H9 (cell line): ENCODE data around the gene KRT81. TPM values are rescaled to one million over a fixed set of nuclear protein-coding genes. Genes with fewer than 3 reads are reported as not detected.

Experiments used
- DNase-seq: peaks from one replicate; pipeline ENCODE4 v3.0.0-alpha.2; 2017
- H2AFZ ChIP-seq: one replicate; pipeline ENCODE4 v1.6.1; 2013; ENCODE audit warnings: mild to moderate bottlenecking, low read length, control low read depth, moderate library complexity
- H2AK5ac ChIP-seq: 2 replicates; pipeline ENCODE4 v1.6.1; 2013; ENCODE audit warnings: low read length, control low read depth, mixed read lengths; ENCODE audit not compliant: insufficient read length
- H2BK120ac ChIP-seq: one replicate; pipeline ENCODE4 v1.6.1; 2013; ENCODE audit warnings: low read depth, mild to moderate bottlenecking, low read length, control low read depth, inconsistent platforms; ENCODE audit not compliant: poor library complexity, severe bottlenecking
- H2BK12ac ChIP-seq: 2 replicates; pipeline ENCODE4 v1.6.1; 2013; ENCODE audit warnings: low read length, control low read depth, mixed read lengths, low read depth; ENCODE audit not compliant: insufficient read length
- H2BK15ac ChIP-seq: 2 replicates; pipeline ENCODE4 v1.6.1; 2013; ENCODE audit warnings: low read depth, low read length, control low read depth
- H2BK20ac ChIP-seq: one replicate; pipeline ENCODE4 v1.6.1; 2013; ENCODE audit warnings: low read depth, mild to moderate bottlenecking, low read length, control low read depth, inconsistent platforms; ENCODE audit not compliant: poor library complexity, severe bottlenecking
- H2BK5ac ChIP-seq: 2 replicates; pipeline ENCODE4 v1.6.1; 2013; ENCODE audit warnings: low read length, control low read depth, mixed read lengths; ENCODE audit not compliant: insufficient read length
- H3K14ac ChIP-seq: 2 replicates; pipeline ENCODE4 v1.6.1; 2013; ENCODE audit warnings: low read length, control low read depth; ENCODE audit not compliant: insufficient read depth
- H3K18ac ChIP-seq: 2 replicates; pipeline ENCODE4 v1.6.1; 2013; ENCODE audit warnings: low read depth, mild to moderate bottlenecking, mixed read lengths, low read length, control low read depth; ENCODE audit not compliant: insufficient read length
- H3K23ac ChIP-seq: 2 replicates; pipeline ENCODE4 v1.6.1; 2013; ENCODE audit warnings: low read length, control low read depth, mixed read lengths, low read depth; ENCODE audit not compliant: insufficient read length
- H3K23me2 ChIP-seq: 2 replicates; pipeline ENCODE4 v1.6.1; 2013; ENCODE audit warnings: low read depth, mild to moderate bottlenecking, mixed read lengths, low read length, control low read depth; ENCODE audit not compliant: insufficient read length, poor library complexity, severe bottlenecking
- H3K27ac ChIP-seq: 2 replicates; pipeline ENCODE4 v1.5.1; 2013; ENCODE audit warnings: low read length, control low read depth, mixed read lengths, low read depth; ENCODE audit not compliant: insufficient read length
- H3K27me3 ChIP-seq: 2 replicates; pipeline ENCODE4 v1.6.1; 2013; ENCODE audit warnings: low read length, control low read depth, inconsistent platforms; ENCODE audit not compliant: insufficient read depth
- H3K4ac ChIP-seq: 2 replicates; pipeline ENCODE4 v1.6.1; 2013; ENCODE audit warnings: low read depth, mild to moderate bottlenecking, control low read depth, inconsistent platforms, low read length, moderate library complexity
- H3K4me1 ChIP-seq: 2 replicates; pipeline ENCODE4 v1.6.1; 2013; ENCODE audit warnings: low read length, control low read depth, inconsistent platforms; ENCODE audit not compliant: insufficient read depth
- H3K4me2 ChIP-seq: 2 replicates; pipeline ENCODE4 v1.6.1; 2013; ENCODE audit warnings: low read length, control low read depth, mixed read lengths; ENCODE audit not compliant: insufficient read length, insufficient read depth
- H3K56ac ChIP-seq: 2 replicates; pipeline ENCODE4 v1.6.1; 2013; ENCODE audit warnings: low read depth, mild to moderate bottlenecking, mixed read lengths, low read length, control low read depth; ENCODE audit not compliant: insufficient read length
- H3K79me1 ChIP-seq: 2 replicates; pipeline ENCODE4 v1.6.1; 2013; ENCODE audit warnings: low read depth, mild to moderate bottlenecking, moderate library complexity, low read length, control low read depth, inconsistent platforms; ENCODE audit not compliant: insufficient read depth, poor library complexity, severe bottlenecking
- H3K79me2 ChIP-seq: 2 replicates; pipeline ENCODE4 v1.6.1; 2013; ENCODE audit warnings: low read length, control low read depth, inconsistent platforms; ENCODE audit not compliant: insufficient read depth
- H3K9ac ChIP-seq: 2 replicates; pipeline ENCODE4 v1.6.1; 2013; ENCODE audit warnings: low read length, control low read depth, mixed read lengths; ENCODE audit not compliant: insufficient read length; ENCODE audit errors: extremely low read depth
- H3K9me3 ChIP-seq: one replicate; pipeline ENCODE4 v1.6.1; 2013; ENCODE audit warnings: low read depth, low read length, inconsistent platforms; ENCODE audit not compliant: control insufficient read depth
- H3T11ph ChIP-seq: one replicate; pipeline ENCODE4 v1.6.1; 2013; ENCODE audit warnings: mild to moderate bottlenecking, low read length, control low read depth, inconsistent platforms
- H4K20me1 ChIP-seq: one replicate; pipeline ENCODE4 v1.6.1; 2013; ENCODE audit not compliant: control insufficient read depth, insufficient read length, insufficient read depth
- H4K5ac ChIP-seq: 2 replicates; pipeline ENCODE4 v1.6.1; 2013; ENCODE audit warnings: low read depth, mild to moderate bottlenecking, mixed read lengths, low read length, control low read depth; ENCODE audit not compliant: insufficient read length
- H4K8ac ChIP-seq: replicated peaks from 2 replicates; pipeline ENCODE4 v1.6.1; 2013; ENCODE audit warnings: low read length, control low read depth, mixed read lengths, low read depth; ENCODE audit not compliant: insufficient read length
- H4K91ac ChIP-seq: 2 replicates; pipeline ENCODE4 v1.6.1; 2013; ENCODE audit warnings: low read depth, mild to moderate bottlenecking, moderate library complexity, mixed read lengths, low read length, control low read depth; ENCODE audit not compliant: insufficient read length
- H3K27ac Mint-ChIP-seq, 3 experiments: 2 replicates in 2 of 3; 3 replicates in 1 of 3; pipeline ENCODE4 v1.8.0; 2020 to 2021; ENCODE audit warnings: mixed read lengths in 3 of 3, mild to moderate bottlenecking in 1 of 3, moderate library complexity in 1 of 3
- H3K27me3 Mint-ChIP-seq: 2 replicates; pipeline ENCODE4 v1.8.0; 2021; ENCODE audit warnings: low read depth, mild to moderate bottlenecking, moderate library complexity, mixed read lengths
- H3K36me3 Mint-ChIP-seq, 3 experiments: 2 replicates in 2 of 3; 3 replicates in 1 of 3; pipeline ENCODE4 v1.8.0; 2020 to 2021; ENCODE audit warnings: low read depth in 3 of 3, mixed read lengths in 3 of 3; ENCODE audit not compliant: insufficient read depth in 1 of 3
- H3K4me1 Mint-ChIP-seq, 2 experiments: 2 replicates each; pipeline ENCODE4 v1.8.0; 2020; ENCODE audit warnings: mixed read lengths in 2 of 2
- H3K4me3 Mint-ChIP-seq, 2 experiments: 2 replicates in 1 of 2; 3 replicates in 1 of 2; pipeline ENCODE4 v1.8.0; 2020 to 2021; ENCODE audit warnings: mild to moderate bottlenecking in 2 of 2, mixed read lengths in 2 of 2, moderate library complexity in 1 of 2
- H3K9me3 Mint-ChIP-seq, 2 experiments: 2 replicates in 1 of 2; 3 replicates in 1 of 2; pipeline ENCODE4 v1.8.0; 2020; ENCODE audit warnings: mild to moderate bottlenecking in 2 of 2, mixed read lengths in 2 of 2, moderate library complexity in 1 of 2
- WGBS: extraction: QIAGEN DNeasy Blood & Tissue Kit; methylation state at CpG from one replicate; pipeline ENCODE4 v1.1.7; 2013; ENCODE audit warnings: missing lambda C conversion rate, low lambda C conversion rate, mixed read lengths; ENCODE audit not compliant: insufficient read length; ENCODE audit errors: extremely low coverage; 5-methylcytosine and 5-hydroxymethylcytosine counted together
- total RNA-seq: library from RNA; stranded (reverse); gene quantifications from 2 replicates; pipeline ENCODE4 v1.2.1, GENCODE V29; 2021
- TF ChIP-seq, protein P1 (sequence below): fragments of 200-600 bp; sonication (generic); conservative IDR thresholded peaks from 3 replicates; pipeline ENCODE4 v1.8.0; 2021; ENCODE audit warnings: antibody characterized with exemption, mild to moderate bottlenecking

Gene KRT81
- total RNA-seq, 1 experiment from 2014 or later, result not detected

DNA sequence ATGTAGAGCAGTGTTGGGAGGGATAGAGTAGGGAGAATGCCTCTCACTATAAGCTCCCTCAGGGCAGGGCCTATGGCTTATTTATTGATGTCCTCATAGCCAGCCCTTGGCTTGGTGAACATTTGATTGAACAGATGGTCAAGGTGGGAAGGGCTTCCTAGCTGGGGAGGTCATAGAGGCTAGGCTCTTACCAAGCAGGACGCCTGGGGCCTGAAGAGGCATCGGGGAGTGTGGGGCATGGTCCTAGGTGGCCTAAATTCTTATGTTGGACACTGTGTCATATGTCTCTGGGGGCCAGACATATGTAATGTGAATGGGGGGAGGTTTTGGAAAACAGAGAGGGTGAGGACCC, 34.8 kb downstream of the KRT81 start:
- Histone ChIP-seq H2BK5ac (no peak overlapping the region), H3T11ph (no peak overlapping the region), H4K5ac (no peak overlapping the region), H3K23me2 (no peaks in the 10 kb centered on the region), H4K91ac (no peak overlapping the region), H3K79me1 (no peaks in the 10 kb centered on the region), H3K9ac (no peak overlapping the region), H2BK120ac (no peak overlapping the region), H4K8ac (no peak overlapping the region), H3K9me3 (no peaks in the 10 kb centered on the region), H3K4me1 (no peaks in the 10 kb centered on the region), H2BK15ac (no peak overlapping the region), H3K18ac (no peak overlapping the region), H3K4me2 (no peak overlapping the region), H2AK5ac (no peak overlapping the region), H4K20me1 (no peaks in the 10 kb centered on the region), H2BK20ac (no peak overlapping the region), H3K27ac (no peak overlapping the region), H3K79me2 (no peaks in the 10 kb centered on the region), H3K56ac (no peak overlapping the region), H3K23ac (no peak overlapping the region), H2AFZ (no peak overlapping the region), H3K4ac (no peak overlapping the region), H2BK12ac (no peak overlapping the region), H3K27me3 (no peaks in the 10 kb centered on the region; the same call in 1 of the 2 replicates), H3K14ac (no peak overlapping the region)
- H3K9me3 Mint-ChIP-seq, result peaks cover 10 to 17% of the 10 kb centered on the region in 2 experiments; a peak in 3 of 5 replicates
- peaks cover 25 to 30% of the 10 kb centered on the region in 2 experiments for H3K4me1 Mint-ChIP-seq
- DNase-seq, result no peak
- H3K4me3 Mint-ChIP-seq, result no peak overlapping the region
- peaks cover 0 to 19% (median 3%) of the 10 kb centered on the region in 3 experiments; a peak in 2 of 7 replicates for H3K36me3 Mint-ChIP-seq
- H3K27ac Mint-ChIP-seq, result no peak overlapping the region
- peaks cover 88% of the 10 kb centered on the region for H3K27me3 Mint-ChIP-seq
- TF ChIP-seq, protein P1, sequence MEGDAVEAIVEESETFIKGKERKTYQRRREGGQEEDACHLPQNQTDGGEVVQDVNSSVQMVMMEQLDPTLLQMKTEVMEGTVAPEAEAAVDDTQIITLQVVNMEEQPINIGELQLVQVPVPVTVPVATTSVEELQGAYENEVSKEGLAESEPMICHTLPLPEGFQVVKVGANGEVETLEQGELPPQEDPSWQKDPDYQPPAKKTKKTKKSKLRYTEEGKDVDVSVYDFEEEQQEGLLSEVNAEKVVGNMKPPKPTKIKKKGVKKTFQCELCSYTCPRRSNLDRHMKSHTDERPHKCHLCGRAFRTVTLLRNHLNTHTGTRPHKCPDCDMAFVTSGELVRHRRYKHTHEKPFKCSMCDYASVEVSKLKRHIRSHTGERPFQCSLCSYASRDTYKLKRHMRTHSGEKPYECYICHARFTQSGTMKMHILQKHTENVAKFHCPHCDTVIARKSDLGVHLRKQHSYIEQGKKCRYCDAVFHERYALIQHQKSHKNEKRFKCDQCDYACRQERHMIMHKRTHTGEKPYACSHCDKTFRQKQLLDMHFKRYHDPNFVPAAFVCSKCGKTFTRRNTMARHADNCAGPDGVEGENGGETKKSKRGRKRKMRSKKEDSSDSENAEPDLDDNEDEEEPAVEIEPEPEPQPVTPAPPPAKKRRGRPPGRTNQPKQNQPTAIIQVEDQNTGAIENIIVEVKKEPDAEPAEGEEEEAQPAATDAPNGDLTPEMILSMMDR, result no peak
- WGBS, result no CpG with 5 or more reads among the region's 2 CpGs
